NK-92 treated with Interleukin-12 subunit alpha and Interleukin-12 subunit beta, amount 100 ng/mL, for 24 hours (cell line): ENCODE measurements around the gene SLC37A1.

Experiments
- DNase-seq: peaks from one replicate; lab custom pipeline; 2025; lab: John Stamatoyannopoulos, UW

The SLC37A1 gene

GRCh38 chr21:42527489-42528158 is 14.0 kb downstream of the SLC37A1 start:
- no peak for DNase-seq

- DNase-seq, result no peak
Measured at GRCh38 chr21:42530167-42530518, 16.5 kb downstream of the SLC37A1 start.

- no peak for DNase-seq
Measured at GRCh38 chr21:42531771-42532170, 18.1 kb downstream of the SLC37A1 start.

- DNase-seq, result no peak
Measured at GRCh38 chr21:42532466-42533181, 19.0 kb downstream of the SLC37A1 start.

- no peak for DNase-seq
Measured at GRCh38 chr21:42533306-42533962, 19.8 kb downstream of the SLC37A1 start.

- no peak for DNase-seq
Measured at GRCh38 chr21:42533963-42534355, 20.3 kb downstream of the SLC37A1 start.

GRCh38 chr21:42534421-42535378 is 21.0 kb downstream of the SLC37A1 start:
- DNase-seq, result no peak

GRCh38 chr21:42535602-42536171 is 22.0 kb downstream of the SLC37A1 start:
- no peak for DNase-seq

- DNase-seq, result no peak
Measured at GRCh38 chr21:42536601-42537000, 22.9 kb downstream of the SLC37A1 start.

- no peak for DNase-seq
Measured at GRCh38 chr21:42537106-42537742, 23.6 kb downstream of the SLC37A1 start.

- no peak for DNase-seq
Measured at GRCh38 chr21:42538479-42539275, 25.0 kb downstream of the SLC37A1 start.

GRCh38 chr21:42539342-42539741 is 25.7 kb downstream of the SLC37A1 start:
- DNase-seq, result no peak

- no peak for DNase-seq
Measured at GRCh38 chr21:42539931-42540343, 26.3 kb downstream of the SLC37A1 start.

- no peak for DNase-seq
Measured at GRCh38 chr21:42540396-42540795, 26.7 kb downstream of the SLC37A1 start.

GRCh38 chr21:42541174-42541573 is 27.5 kb downstream of the SLC37A1 start:
- DNase-seq, result no peak

- DNase-seq, result no peak
Measured at GRCh38 chr21:42541618-42542017, 28.0 kb downstream of the SLC37A1 start.

- DNase-seq, result no peak
Measured at GRCh38 chr21:42542196-42542595, 28.5 kb downstream of the SLC37A1 start.

GRCh38 chr21:42542596-42542995 is 28.9 kb downstream of the SLC37A1 start:
- DNase-seq, result no peak

- DNase-seq, result no peak
Measured at GRCh38 chr21:42543106-42543847, 29.6 kb downstream of the SLC37A1 start.

GRCh38 chr21:42544544-42544943 is 30.9 kb downstream of the SLC37A1 start:
- DNase-seq, result no peak
